ENCODE data around the gene GTF3A.

DNA sequence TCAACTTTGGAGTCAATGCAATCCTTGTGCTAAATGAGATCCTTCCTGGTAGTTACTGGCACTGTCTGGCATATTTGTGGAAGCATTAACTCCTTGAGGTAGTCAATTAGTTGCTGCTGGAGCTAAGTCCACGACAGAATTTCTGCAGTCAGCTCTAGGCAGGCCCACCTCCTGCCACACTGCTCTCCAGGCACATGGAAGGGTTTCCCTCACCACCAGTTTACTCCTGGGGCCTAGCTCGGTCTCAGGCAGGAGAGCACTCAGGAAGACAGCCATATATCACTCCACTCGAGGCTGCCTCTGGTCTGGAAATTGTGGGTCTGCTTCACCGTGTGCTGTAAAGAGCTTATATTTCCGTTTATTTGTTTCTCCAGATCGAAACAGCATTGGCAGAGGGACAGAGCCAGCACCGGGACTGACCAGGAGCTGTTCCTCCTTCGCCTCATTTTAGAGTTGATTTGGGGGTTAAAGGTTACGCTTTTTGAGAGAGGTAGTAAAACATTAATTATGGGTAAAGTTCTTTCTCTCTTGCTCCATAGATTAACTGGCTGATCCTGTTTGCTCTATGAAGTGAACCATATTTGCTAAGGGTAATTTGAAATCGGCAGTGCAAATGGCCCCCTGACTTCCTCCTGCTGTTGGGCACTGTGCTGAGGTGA is 20.6 kb upstream of the GTF3A start:
- TF ChIP-seq POLR2A (IDR thresholded peaks at IDR 0.05; ENCODE audit: low read depth, low read length) (no peak), POLR2AphosphoS5 (IDR thresholded peaks at IDR 0.05; ENCODE audit: low read depth, low read length) (no peak)
